Tibial nerve (tissue), 3 donors: ENCODE results near the gene NKTR.

Source experiments
- CTCF ChIP-seq, 5 experiments: fragments of 200-600 bp in 3 of 5; fragments of 450-650 bp in 2 of 5; sonication (generic) in 3 of 5; IDR thresholded peaks; one replicate each; pipeline ENCODE4 v1.5.1; 2016 to 2019; ENCODE audit warnings: antibody characterized with exemption in 5 of 5, mild to moderate bottlenecking in 3 of 5, moderate library complexity in 2 of 5
- POLR2A ChIP-seq, 2 donors: fragments of 450-650 bp; IDR thresholded peaks; one replicate each; pipeline ENCODE4 v1.6.1; 2017; ENCODE audit warnings: antibody characterized with exemption in 2 of 2, mild to moderate bottlenecking in 2 of 2, moderate library complexity in 2 of 2

GRCh38 chr3:42670051-42670576 is 69.6 kb downstream of the NKTR start:
- TF ChIP-seq POLR2A (IDR thresholded peaks at IDR 0.05) (no peak), CTCF (IDR thresholded peaks at IDR 0.05) (no peak)
